Measurements from ENCODE around the gene ELN. TPM values are rescaled to one million over a fixed set of nuclear protein-coding genes. Genes with fewer than 3 reads are reported as not detected.

Gene ELN
- total RNA-seq, 1 experiment from 2014 or later: 0.26 TPM

DNA sequence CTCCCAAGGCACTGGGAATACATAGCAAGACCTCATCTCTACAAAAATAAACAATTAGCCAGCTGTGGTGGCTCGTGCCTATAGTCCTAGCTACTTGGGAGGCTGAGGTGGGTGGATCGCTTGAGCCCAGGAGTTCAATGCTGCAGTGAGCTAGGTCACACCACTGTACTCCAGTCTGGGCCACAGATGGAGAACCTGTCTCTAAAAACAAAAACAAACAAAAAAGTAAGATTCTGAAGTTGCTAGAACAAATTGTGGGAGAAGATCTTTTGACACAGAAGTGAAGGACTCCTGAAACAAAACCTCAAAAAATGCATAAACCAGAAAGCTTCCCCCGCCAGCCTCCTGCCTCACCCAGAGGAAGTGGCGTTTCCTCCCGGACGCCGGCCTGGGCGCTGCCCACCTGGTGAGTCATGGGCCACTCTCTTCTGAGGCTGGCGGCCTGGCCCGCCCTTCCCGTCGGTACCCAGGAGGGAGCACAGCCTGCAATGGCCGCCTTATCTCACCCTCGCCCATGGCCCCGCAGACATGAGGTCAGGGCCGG lies 25.4 kb upstream of the ELN start:
- TF ChIP-seq SIN3A (IDR thresholded peaks at IDR 0.05; ENCODE audit: borderline replicate concordance, insufficient read depth, low read depth, low read length) (no peak), TCF7L2 (IDR thresholded peaks at IDR 0.05; ENCODE audit: low read depth, low read length) (no peak), POLR2AphosphoS5 (IDR thresholded peaks at IDR 0.05; ENCODE audit: low read depth, low read length) (no peak)
- TF ChIP-seq, protein P1, sequence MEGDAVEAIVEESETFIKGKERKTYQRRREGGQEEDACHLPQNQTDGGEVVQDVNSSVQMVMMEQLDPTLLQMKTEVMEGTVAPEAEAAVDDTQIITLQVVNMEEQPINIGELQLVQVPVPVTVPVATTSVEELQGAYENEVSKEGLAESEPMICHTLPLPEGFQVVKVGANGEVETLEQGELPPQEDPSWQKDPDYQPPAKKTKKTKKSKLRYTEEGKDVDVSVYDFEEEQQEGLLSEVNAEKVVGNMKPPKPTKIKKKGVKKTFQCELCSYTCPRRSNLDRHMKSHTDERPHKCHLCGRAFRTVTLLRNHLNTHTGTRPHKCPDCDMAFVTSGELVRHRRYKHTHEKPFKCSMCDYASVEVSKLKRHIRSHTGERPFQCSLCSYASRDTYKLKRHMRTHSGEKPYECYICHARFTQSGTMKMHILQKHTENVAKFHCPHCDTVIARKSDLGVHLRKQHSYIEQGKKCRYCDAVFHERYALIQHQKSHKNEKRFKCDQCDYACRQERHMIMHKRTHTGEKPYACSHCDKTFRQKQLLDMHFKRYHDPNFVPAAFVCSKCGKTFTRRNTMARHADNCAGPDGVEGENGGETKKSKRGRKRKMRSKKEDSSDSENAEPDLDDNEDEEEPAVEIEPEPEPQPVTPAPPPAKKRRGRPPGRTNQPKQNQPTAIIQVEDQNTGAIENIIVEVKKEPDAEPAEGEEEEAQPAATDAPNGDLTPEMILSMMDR (IDR thresholded peaks at IDR 0.05): no peak
- ChIA-PET CTCF (no interaction called here), POLR2A (no interaction called here)
- DNase-seq (ENCODE audit: low read depth, low spot score) (no peak), ATAC-seq (peak; percentile 76)
- no peaks in the 10 kb centered on the region for H3K27me3 ChIP-seq (ENCODE audit: control insufficient read depth, insufficient read depth, low read length)
- no peak overlapping the region for H3K27ac ChIP-seq (ENCODE audit: low read length)
- in situ Hi-C loops (cut with HindIII; ENCODE audit: low pct_unique_long_range_greater_than_20kb, low sequenced_read_pairs) (no loop called here), intact Hi-C loops (cut with micrococcal nuclease; ENCODE audit: unreplicated experiment) (no loop called here)
- no peaks in the 10 kb centered on the region for H3K9me3 ChIP-seq (ENCODE audit: control insufficient read depth, insufficient read depth, low read depth, low read length)
- no peak overlapping the region; a peak in 1 of 4 replicates for H3K4me3 ChIP-seq (ENCODE audit: low read depth in 2 of 2, low read length in 2 of 2)
- H3K36me3 ChIP-seq (ENCODE audit: control insufficient read depth, insufficient read depth, low read length): no peaks in the 10 kb centered on the region
- H3K4me1 ChIP-seq (ENCODE audit: control insufficient read depth, insufficient read depth, low read length): no peaks in the 10 kb centered on the region
- BruUV-seq (replicated peaks): no TSS peak

DNA sequence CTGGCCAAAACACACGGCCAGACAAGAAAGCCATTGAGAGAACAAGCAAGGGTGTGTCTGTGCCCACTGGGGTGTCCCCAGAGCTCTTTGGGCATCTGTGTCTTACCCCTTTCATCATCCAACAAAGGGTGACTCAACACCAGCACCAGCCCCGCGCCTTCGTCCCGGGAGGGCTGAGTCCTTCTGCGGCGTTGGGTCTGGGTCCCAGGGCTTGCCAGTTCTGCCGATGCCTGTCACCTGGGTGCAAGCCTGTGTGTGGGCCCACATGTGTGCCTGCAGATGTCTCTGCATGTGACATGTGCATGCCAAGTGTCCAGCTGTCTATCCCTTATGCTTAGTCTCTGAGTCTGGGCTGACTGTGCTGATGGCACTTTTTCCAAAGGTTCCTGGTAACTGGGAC lies 24.4 kb upstream of the ELN start:
- CTCF ChIA-PET: no interaction called here
- no peak for DNase-seq (ENCODE audit: low read depth, low spot score)
- in situ Hi-C loops (cut with HindIII; ENCODE audit: low pct_unique_long_range_greater_than_20kb, low sequenced_read_pairs): no loop called here
- Histone ChIP-seq H3K9me3 (ENCODE audit: control insufficient read depth, insufficient read depth, low read depth, low read length) (no peaks in the 10 kb centered on the region), H3K27ac (ENCODE audit: low read length) (no peak overlapping the region), H3K27me3 (ENCODE audit: control insufficient read depth, insufficient read depth, low read length) (no peaks in the 10 kb centered on the region), H3K36me3 (ENCODE audit: control insufficient read depth, insufficient read depth, low read length) (no peaks in the 10 kb centered on the region), H3K4me1 (ENCODE audit: control insufficient read depth, insufficient read depth, low read length) (no peaks in the 10 kb centered on the region), H3K4me3 (ENCODE audit: low read depth in 2 of 2, low read length in 2 of 2) (no peak overlapping the region)
- TF ChIP-seq POLR2AphosphoS5 (IDR thresholded peaks at IDR 0.05; ENCODE audit: low read depth, low read length): no peak
- no peak for TF ChIP-seq SIN3A (IDR thresholded peaks at IDR 0.05; ENCODE audit: borderline replicate concordance, insufficient read depth, low read depth, low read length)
- TF ChIP-seq, protein P2, sequence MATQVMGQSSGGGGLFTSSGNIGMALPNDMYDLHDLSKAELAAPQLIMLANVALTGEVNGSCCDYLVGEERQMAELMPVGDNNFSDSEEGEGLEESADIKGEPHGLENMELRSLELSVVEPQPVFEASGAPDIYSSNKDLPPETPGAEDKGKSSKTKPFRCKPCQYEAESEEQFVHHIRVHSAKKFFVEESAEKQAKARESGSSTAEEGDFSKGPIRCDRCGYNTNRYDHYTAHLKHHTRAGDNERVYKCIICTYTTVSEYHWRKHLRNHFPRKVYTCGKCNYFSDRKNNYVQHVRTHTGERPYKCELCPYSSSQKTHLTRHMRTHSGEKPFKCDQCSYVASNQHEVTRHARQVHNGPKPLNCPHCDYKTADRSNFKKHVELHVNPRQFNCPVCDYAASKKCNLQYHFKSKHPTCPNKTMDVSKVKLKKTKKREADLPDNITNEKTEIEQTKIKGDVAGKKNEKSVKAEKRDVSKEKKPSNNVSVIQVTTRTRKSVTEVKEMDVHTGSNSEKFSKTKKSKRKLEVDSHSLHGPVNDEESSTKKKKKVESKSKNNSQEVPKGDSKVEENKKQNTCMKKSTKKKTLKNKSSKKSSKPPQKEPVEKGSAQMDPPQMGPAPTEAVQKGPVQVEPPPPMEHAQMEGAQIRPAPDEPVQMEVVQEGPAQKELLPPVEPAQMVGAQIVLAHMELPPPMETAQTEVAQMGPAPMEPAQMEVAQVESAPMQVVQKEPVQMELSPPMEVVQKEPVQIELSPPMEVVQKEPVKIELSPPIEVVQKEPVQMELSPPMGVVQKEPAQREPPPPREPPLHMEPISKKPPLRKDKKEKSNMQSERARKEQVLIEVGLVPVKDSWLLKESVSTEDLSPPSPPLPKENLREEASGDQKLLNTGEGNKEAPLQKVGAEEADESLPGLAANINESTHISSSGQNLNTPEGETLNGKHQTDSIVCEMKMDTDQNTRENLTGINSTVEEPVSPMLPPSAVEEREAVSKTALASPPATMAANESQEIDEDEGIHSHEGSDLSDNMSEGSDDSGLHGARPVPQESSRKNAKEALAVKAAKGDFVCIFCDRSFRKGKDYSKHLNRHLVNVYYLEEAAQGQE (IDR thresholded peaks at IDR 0.05; ENCODE audit: insufficient read depth in 1 of 2, low read depth in 2 of 2, low read length in 1 of 2): no peak
- TF ChIP-seq, protein P1 (IDR thresholded peaks at IDR 0.05): no peak
- no peak for TF ChIP-seq TCF7L2 (IDR thresholded peaks at IDR 0.05; ENCODE audit: low read depth, low read length)
- no peak for ATAC-seq
- no TSS peak for BruUV-seq (replicated peaks)
- POLR2A ChIA-PET: no interaction called here
- intact Hi-C loops (cut with micrococcal nuclease; ENCODE audit: unreplicated experiment): no loop called here
